HTERT RPE-1 (cell line): ENCODE results near the gene CNTN1.
"Not testable (repeated sequence)": the region's sequence is repeated elsewhere in the genome, so short reads cannot be mapped to it uniquely, and the experiment has no call there.

Source experiments
- in situ Hi-C: fragments of 300-500 bp; cut with MboI; formaldehyde crosslinking; loops from 4 replicates; pipeline ENCODE4 v1.14.3; 2020; ENCODE audit warnings: low sequenced_read_pairs

CNTN1 gene

DNA sequence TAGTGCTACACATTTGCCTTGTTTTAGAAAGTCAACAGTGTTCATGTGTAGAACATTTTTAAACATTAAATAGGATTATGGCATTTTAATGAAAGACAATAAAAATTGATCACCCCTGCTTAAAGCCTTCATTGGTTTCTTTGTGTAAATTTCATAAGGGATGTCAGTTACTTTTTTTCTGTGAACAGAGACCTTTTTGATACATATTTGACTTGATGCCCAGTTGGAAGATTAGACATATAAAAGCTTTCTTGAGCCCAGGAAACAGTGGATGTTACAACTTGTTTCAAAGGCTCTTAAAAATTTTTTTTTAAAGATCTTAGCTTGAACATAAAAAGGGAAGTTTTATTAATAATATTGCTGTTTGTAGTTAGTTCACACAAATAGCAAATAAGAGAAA, 327.2 kb downstream of the CNTN1 start:
- in situ Hi-C loops, result no loop called here

DNA sequence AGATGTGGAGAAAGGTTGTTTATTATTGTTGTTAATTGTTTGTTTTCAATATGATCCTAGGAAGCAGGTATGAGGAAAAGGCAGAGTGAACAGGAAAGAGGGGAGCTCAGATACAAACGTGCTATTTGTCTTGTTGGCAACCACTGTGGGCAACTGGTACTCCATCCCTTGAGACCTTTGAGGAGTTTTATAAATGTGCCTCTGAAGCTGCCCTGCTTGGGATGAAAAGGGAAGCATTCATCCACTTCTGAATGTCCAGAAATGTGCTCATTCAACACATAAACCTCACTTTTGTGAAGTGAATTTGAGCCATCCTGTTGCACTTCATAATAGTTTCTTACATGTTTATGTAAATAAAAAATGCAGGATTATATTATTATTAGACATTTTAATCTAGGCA, 331.6 kb downstream of the CNTN1 start:
- in situ Hi-C loops, result no loop called here

DNA sequence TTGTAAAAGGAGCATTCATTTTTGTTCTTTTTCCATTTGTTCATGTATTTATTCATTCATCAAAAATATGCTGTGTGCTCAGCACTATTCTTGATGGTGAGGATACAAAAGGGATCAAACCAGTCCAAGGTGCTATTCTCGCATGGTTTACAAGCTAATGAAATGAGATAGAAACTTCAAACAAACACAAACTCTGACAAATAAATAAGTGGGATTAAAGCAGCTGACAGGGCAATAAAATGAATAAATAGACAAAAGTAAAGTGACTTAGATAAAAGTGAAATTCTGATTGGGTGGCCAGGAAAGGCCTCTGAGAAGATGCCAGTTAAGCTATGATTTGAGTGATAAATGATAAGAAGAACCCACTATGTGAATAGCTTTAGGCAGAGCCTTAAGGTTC, 333.9 kb downstream of the CNTN1 start:
- in situ Hi-C loops, result no loop called here

GRCh38 chr12:41032386-41032785, 340.1 kb downstream of the CNTN1 start:
- in situ Hi-C loops, result no loop called here

DNA sequence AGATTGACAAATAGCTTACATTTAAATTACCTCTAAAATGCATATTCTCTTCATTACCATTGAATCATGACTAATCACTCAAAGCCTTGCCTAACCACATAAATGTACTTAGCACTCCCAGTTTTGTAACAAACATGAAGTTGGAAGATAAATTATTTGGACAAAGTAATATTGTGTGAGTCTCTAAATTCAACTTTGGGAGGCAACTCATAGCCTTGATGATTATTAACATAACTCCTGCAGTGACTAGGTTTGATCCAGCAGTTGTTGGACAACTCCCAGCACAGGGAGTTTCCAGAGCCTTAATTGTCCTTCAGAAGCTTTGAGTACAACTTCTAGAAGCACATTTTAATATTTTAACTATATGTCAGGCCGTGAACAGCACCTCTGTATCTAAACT, 342.4 kb downstream of the CNTN1 start:
- in situ Hi-C loops, result no loop called here

DNA sequence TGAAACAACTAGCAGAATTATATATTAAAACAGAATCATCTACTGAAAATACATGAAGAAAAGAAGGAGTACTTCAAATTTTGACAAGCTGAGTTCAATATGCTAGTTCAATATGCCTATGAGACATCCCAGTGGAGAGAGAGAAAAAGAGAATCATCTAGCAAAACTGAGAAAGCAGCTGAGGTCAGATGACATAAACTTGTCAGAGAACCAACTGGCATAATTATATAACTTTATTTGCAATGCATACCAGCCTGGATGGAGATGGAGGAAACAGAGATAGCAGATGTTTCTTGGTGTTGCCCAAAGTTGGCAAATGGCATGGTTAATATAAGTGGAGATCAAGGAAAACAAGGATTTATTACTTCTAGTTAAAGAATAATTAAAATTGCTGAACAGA, 347.2 kb downstream of the CNTN1 start:
- in situ Hi-C loops, result no loop called here

DNA sequence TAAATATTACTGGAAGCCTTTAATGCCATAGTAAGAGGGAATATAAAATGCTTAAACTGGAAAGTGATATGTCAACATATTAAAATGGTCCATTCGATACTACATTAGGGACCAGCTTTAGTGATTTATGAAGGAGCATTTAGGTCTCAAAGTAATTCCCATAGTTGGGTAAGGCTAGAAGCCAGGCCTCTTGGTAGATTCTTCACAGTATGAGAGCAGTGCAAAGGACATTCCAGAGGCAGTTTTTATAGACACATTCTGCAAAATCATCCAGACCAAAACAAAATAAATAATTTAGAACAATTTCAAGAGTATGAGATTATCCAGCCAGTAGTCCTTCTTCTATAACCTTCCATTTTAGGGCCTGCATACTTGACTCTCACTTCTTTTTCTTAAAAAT, 353.3 kb downstream of the CNTN1 start:
- in situ Hi-C loops, result no loop called here

DNA sequence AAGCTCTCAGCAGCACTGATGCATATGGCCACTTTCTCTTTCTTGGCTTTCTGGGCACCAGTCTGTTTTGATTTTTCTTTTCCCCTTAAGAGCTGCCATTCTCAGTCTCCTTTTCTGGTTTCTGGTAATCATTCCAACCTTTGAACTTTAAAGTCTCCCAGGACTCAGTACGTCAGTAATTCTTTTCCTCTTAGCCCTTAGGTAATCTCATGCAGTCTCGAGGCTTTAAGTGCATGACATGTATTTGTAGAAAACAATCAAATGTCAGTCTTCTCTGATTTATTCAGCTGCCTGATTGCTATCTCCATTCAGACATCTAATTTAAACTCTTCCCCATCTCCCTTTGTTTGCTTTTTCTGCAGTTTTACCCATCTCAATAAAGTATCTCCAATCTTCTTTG, 356.8 kb downstream of the CNTN1 start:
- in situ Hi-C loops, result no loop called here

DNA sequence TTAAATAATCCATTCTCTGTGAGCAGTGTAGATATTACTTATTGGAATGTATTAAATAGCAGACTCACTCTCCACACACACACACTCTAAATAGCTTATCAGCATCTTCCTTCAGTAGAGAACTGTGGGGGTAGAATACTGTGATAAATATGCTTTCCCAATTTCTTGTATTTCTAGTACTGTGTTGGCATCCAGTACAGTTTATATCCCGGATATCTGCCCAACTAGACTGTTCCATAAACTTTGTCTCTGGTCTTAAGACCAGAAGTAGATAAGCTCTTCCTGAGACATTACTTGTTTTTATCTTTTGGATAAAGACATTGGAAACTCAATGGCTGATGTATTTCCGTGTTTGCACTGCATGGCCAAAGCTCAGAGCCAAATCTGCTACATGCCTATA, 359.7 kb downstream of the CNTN1 start:
- in situ Hi-C loops, result no loop called here

- in situ Hi-C loops, result no loop called here
Measured at GRCh38 chr12:41052441-41052840, 360.2 kb downstream of the CNTN1 start.

- in situ Hi-C loops, result no loop called here
Measured at GRCh38 chr12:41053046-41053445, 360.8 kb downstream of the CNTN1 start.

DNA sequence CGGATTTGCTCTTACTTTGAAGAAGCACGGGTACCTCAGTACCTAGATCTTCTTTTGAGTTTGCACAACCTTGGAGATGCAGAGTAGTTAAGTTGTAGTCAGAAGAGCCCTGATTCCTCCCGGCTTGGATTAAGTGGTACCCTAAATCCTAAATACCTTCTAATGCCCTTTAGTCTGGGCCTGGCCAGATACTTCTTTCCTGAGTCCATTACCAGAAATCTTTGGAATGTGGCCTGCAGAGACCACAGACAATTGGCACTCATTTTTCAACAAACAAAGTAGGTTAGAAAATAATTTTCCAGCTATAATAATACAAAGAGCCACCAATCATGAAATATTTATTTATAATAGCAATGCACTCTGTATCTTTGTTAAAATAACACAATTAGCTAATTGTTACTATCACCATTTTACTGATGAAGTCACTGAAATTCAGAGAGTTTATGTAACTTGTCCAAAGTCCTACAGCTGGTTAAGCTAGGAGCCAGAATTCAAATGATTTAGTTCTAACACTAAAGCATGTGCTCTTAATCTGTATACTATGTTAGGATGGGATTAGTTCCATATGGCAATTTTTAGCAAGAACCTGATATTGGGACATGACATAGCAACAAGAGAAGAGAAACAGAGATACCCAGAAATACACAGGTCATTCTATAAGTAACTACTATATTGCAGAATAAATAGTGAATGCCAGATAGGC, 363.8 kb downstream of the CNTN1 start:
- in situ Hi-C loops, result no loop called here

- in situ Hi-C loops, result no loop called here
Measured at GRCh38 chr12:41058266-41058665, 366.0 kb downstream of the CNTN1 start.

GRCh38 chr12:41061192-41061591, 369.0 kb downstream of the CNTN1 start:
- in situ Hi-C loops, result no loop called here

DNA sequence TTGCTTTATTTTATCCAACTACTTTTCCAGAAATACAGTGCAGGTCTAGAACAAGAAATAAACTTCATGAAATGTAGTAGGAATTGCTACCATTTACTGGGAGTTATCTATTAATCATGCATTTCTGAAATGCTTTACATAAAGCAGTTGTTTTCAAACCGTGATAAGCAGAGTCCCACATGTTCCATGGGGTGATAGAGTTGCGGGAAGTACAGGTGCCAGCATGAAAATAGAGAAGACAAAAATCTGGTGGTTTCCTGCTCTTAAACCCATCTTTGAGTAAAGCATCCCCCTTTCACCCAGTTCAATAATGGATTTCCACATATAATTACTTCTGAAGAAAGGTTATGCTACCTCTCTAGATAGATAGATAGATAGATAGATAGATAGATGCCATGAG, 372.2 kb downstream of the CNTN1 start:
- in situ Hi-C loops, result no loop called here

DNA sequence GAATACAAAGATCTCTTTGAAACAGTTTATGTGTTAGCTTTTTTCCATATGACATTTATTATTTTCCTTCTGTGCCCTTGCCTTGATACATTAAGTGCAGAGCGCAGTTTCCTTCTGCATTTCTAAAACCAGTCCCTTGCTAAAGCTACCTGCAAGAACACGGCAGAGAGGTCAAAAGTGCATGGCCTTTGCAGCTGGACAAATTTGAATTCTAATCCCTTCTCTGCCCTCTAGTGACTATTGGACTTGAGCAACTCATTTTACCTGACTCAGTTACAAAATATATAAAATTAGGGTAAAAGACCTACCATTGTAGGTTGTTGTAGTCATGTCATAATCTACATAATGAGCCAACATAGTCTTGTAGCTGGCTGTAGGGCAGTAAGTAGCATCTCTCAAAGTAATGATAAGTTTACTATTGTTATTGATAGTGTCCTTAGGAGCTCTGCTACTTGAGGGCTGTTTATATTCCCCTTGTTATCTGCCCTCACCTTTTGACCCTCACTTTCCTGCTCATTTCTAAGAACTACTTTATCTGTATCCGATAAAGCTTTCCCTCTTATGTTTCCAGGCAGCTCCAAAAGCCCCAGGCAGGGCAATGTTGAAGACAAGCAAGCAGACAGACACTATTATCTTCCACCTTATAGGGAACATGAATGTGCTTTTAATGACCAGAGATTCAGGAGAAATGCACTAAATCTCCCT, 375.9 kb downstream of the CNTN1 start:
- in situ Hi-C loops, result no loop called here

- in situ Hi-C loops, result no loop called here
Measured at GRCh38 chr12:41073633-41074472, 381.6 kb downstream of the CNTN1 start.

GRCh38 chr12:41074473-41074769, 382.2 kb downstream of the CNTN1 start:
- in situ Hi-C loops, result no loop called here

GRCh38 chr12:41076114-41076513, 383.9 kb downstream of the CNTN1 start:
- in situ Hi-C loops, result no loop called here

DNA sequence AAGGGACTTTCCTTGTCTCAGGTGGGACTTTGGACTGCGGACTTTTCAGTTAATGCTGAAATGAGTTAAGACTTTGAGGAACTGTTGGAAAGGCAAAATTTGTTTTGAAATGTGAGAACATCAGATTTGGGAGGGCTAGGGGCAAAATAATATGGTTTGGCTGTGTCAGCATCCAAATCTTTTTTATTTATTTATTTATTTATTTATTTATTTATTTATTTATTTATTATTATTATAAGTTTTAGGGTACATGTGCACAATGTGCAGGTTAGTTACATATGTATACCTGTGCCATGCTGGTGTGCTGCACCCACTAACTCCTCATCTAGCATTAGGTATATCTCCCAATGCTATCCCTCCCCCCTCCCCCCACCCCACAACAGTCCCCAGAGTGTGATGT, 389.0 kb downstream of the CNTN1 start:
- in situ Hi-C loops, result not testable (repeated sequence)

GRCh38 chr12:41089438-41089837, 397.2 kb downstream of the CNTN1 start:
- in situ Hi-C loops, result no loop called here

DNA sequence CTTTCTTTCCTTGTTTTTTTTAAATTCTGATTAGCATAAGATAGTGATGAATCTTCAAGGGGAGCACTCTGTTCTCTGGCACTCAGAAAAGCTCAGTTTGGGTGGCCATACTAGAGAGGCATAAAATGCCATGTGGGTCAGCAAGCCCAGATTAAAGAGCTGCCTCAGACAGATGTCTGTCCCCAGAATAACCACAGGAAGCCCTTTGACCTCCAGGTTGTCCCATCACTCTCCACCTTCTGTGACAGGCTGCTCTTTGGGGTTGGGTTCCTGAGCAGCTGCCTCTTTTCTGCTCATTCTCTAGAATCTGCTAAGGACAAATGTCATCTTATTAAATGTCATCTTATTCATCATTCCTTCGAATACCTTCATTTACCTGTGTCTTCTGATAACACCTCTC, 399.9 kb downstream of the CNTN1 start:
- in situ Hi-C loops, result no loop called here
